Measurements from ENCODE around the gene BLOC1S6.

Gene BLOC1S6

GRCh38 chr15:45634432-45635190, 47.4 kb downstream of the BLOC1S6 start, which contains the start of gene SQOR:
SQOR (plus strand) TSS chr15:45635029; CDS start chr15:45658924, 23,895 bp downstream.
- Histone ChIP-seq H3K9ac (ENCODE audit: low read length) (peak within 1 kb of the TSS; percentile 95), H3K4me3 (ENCODE audit: low read length) (peak within 1 kb of the TSS; percentile 76), H3K27me3 (ENCODE audit: control insufficient read depth, insufficient read depth, low read length) (no peaks in the 10 kb centered on the region), H3K9me3 (ENCODE audit: control insufficient read depth, low read length) (no peaks in the 10 kb centered on the region), H3K4me1 (ENCODE audit: control insufficient read depth, insufficient read depth, low read length) (peaks cover 41% of the 10 kb centered on the region), H3K36me3 (ENCODE audit: control insufficient read depth, insufficient read depth, low read length) (no peaks in the 10 kb centered on the region)

- H3K4me3 ChIP-seq (ENCODE audit: low read length) = peak overlapping the region; percentile 76
- no peaks in the 10 kb centered on the region for H3K36me3 ChIP-seq (ENCODE audit: control insufficient read depth, insufficient read depth, low read length)
- no peaks in the 10 kb centered on the region for H3K9me3 ChIP-seq (ENCODE audit: control insufficient read depth, low read length)
- H3K27me3 ChIP-seq (ENCODE audit: control insufficient read depth, insufficient read depth, low read length) = no peaks in the 10 kb centered on the region
- peaks cover 45% of the 10 kb centered on the region for H3K4me1 ChIP-seq (ENCODE audit: control insufficient read depth, insufficient read depth, low read length)
- H3K9ac ChIP-seq (ENCODE audit: low read length) = peak overlapping the region; percentile 95
Measured at GRCh38 chr15:45635191-45635638, 48.0 kb downstream of the BLOC1S6 start.

DNA sequence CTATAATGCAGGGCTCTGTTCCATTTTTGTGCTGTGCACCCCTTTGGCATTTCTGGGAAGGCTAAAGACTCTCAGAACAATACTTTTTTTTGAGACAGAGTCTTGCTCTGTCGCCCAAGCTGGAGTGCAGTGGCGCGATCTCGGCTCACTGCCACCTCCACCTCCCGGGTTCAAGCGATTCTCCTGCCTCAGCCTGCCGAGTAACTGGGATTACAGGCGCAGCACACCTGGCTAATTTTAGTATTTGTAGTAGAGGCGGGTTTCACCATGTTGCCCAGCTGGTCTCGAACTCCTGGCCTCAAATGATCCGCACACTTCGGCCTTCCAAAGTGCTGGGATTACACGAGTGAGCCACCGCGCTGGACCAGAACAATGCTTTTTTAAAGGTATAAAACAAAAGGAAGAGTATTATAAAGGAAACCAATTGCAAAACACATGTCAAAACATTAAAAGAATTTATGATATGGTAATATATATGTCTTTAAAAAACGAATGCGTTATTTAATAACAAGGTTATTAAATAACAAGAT, 48.6 kb downstream of the BLOC1S6 start:
- Histone ChIP-seq H3K9me3 (ENCODE audit: control insufficient read depth, low read length) (no peaks in the 10 kb centered on the region), H3K36me3 (ENCODE audit: control insufficient read depth, insufficient read depth, low read length) (no peaks in the 10 kb centered on the region), H3K4me1 (ENCODE audit: control insufficient read depth, insufficient read depth, low read length) (peaks cover 51% of the 10 kb centered on the region), H3K27me3 (ENCODE audit: control insufficient read depth, insufficient read depth, low read length) (no peaks in the 10 kb centered on the region), H3K4me3 (ENCODE audit: low read length) (peak overlapping the region; percentile 76), H3K9ac (ENCODE audit: low read length) (peak overlapping the region; percentile 95)

DNA sequence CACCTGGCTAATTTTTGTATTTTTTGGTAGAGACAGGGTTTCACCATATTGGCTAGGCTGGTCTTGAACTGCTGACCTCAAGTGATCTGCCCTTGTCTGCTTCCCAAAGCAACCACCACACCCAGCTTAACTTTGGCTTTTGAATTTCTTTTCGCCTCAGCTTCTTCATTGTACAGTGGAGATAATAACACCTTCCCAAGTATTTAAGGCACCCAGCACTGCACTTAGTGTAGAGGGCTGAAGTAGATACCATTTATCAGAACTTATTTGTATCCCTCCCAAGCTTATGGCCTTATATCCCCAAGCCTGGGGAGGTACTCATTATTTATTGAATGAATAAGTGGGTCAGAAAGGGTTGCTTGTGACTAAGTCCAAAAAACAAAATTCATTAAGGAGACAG, 50.0 kb downstream of the BLOC1S6 start:
- peaks cover 50% of the 10 kb centered on the region for H3K4me1 ChIP-seq (ENCODE audit: control insufficient read depth, insufficient read depth, low read length)
- H3K9me3 ChIP-seq (ENCODE audit: control insufficient read depth, low read length) = no peaks in the 10 kb centered on the region
- peak overlapping the region; percentile 63 for H3K9ac ChIP-seq (ENCODE audit: low read length)
- no peak overlapping the region for H3K4me3 ChIP-seq (ENCODE audit: low read length)
- no peaks in the 10 kb centered on the region for H3K27me3 ChIP-seq (ENCODE audit: control insufficient read depth, insufficient read depth, low read length)
- no peaks in the 10 kb centered on the region for H3K36me3 ChIP-seq (ENCODE audit: control insufficient read depth, insufficient read depth, low read length)

- Histone ChIP-seq H3K9ac (ENCODE audit: low read length) (peak overlapping the region; percentile 63), H3K27me3 (ENCODE audit: control insufficient read depth, insufficient read depth, low read length) (no peaks in the 10 kb centered on the region), H3K36me3 (ENCODE audit: control insufficient read depth, insufficient read depth, low read length) (no peaks in the 10 kb centered on the region), H3K9me3 (ENCODE audit: control insufficient read depth, low read length) (no peaks in the 10 kb centered on the region), H3K4me3 (ENCODE audit: low read length) (no peak overlapping the region), H3K4me1 (ENCODE audit: control insufficient read depth, insufficient read depth, low read length) (peaks cover 55% of the 10 kb centered on the region)
Measured at GRCh38 chr15:45637552-45638033, 50.4 kb downstream of the BLOC1S6 start.

DNA sequence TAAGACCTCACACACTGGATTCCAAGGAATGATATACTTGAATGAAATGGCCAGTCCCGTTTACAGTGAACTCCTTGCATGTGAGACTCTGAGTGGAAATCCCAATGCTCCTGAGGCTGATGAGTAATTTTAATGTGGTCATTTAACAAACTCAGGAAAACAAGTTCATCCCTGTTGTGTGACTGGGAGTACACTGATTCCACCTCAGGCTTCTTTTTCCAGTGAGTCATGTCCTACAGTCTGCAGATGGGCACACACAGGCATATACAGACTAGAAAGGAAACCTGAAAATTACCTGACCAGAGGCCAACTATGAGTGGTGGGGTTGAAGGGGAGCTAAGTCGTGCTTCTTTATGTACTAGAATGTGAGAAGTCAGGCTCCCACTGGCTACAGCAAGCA, 53.4 kb downstream of the BLOC1S6 start:
- no peaks in the 10 kb centered on the region for H3K36me3 ChIP-seq (ENCODE audit: control insufficient read depth, insufficient read depth, low read length)
- no peaks in the 10 kb centered on the region for H3K9me3 ChIP-seq (ENCODE audit: control insufficient read depth, low read length)
- H3K9ac ChIP-seq (ENCODE audit: low read length) = no peak overlapping the region
- H3K4me3 ChIP-seq (ENCODE audit: low read length) = no peak overlapping the region
- H3K27me3 ChIP-seq (ENCODE audit: control insufficient read depth, insufficient read depth, low read length) = no peaks in the 10 kb centered on the region
- H3K4me1 ChIP-seq (ENCODE audit: control insufficient read depth, insufficient read depth, low read length) = peaks cover 76% of the 10 kb centered on the region

DNA sequence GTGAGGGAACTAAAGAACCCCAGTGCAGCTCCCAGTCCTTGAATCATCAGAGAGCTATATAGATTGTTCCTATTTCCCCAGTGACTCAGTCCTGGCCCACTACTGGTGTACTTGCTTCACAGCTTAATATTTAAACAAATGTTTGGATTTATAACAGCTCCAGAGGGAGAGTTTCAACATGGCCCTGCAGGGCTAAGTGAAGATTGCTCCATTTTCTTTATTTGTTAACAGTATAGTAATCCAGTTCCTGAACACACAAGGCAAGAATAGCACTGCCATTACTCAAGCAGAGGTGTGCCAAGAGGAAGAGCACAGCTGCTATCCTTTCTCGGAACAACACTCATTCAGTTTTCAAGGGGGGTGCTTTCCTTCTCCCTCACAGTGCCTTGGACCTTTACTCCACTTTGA, 54.2 kb downstream of the BLOC1S6 start:
- Histone ChIP-seq H3K4me3 (ENCODE audit: low read length) (no peak overlapping the region), H3K9ac (ENCODE audit: low read length) (no peak overlapping the region), H3K4me1 (ENCODE audit: control insufficient read depth, insufficient read depth, low read length) (peaks cover 83% of the 10 kb centered on the region)

DNA sequence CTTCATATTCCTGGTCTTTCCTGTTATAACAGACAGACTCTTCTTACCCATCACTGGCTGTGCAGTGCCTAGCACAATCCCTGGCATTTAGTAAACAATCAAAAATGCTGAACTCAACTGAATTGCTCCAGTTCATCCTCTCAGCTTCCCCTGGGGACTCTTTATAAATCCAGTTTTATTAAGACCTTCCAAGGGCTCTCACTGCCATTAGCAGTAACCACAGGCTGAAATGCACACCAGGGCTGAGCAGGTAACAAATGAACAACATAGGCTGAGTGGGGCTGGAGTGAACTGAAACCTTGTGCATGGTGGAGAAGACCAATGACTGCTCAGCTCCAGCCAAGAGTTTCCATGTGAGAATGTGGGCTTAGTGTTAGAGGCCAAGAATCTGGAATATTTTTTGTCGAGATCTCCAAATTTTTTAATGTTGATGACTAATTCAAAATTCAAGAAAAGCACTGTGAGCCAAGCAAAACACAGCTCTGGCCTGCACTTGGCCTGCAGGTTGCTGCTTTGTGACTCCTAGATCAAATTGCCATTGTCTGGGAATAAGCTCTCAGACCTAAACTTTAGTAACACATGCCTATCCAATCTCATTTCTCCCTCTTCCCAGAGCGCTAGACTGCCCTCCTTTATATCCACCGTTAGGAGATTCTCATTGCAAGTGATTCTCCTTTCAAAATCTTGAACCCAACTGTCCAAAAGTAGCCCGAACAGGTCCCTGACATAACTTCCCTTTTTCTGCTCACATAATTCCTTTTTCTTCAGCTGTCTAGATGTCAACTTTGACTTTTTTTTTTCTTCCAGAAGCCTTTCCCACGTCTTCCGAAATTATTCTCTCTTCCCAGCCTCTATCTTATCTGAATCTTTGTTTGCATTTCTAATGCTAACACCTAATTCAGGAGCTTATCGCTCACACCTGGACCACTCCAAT, 55.1 kb downstream of the BLOC1S6 start:
- Histone ChIP-seq H3K27me3 (ENCODE audit: control insufficient read depth, insufficient read depth, low read length) (no peaks in the 10 kb centered on the region), H3K9ac (ENCODE audit: low read length) (no peak overlapping the region), H3K9me3 (ENCODE audit: control insufficient read depth, low read length) (no peaks in the 10 kb centered on the region), H3K36me3 (ENCODE audit: control insufficient read depth, insufficient read depth, low read length) (no peaks in the 10 kb centered on the region), H3K4me3 (ENCODE audit: low read length) (no peak overlapping the region), H3K4me1 (ENCODE audit: control insufficient read depth, insufficient read depth, low read length) (peaks cover 77% of the 10 kb centered on the region)

More for the DNA sequence above, 54.2 kb downstream of the BLOC1S6 start:
- Histone ChIP-seq H3K9me3 (ENCODE audit: control insufficient read depth, low read length) (no peaks in the 10 kb centered on the region), H3K27me3 (ENCODE audit: control insufficient read depth, insufficient read depth, low read length) (no peaks in the 10 kb centered on the region), H3K36me3 (ENCODE audit: control insufficient read depth, insufficient read depth, low read length) (no peaks in the 10 kb centered on the region)

- Histone ChIP-seq H3K36me3 (ENCODE audit: control insufficient read depth, insufficient read depth, low read length) (no peaks in the 10 kb centered on the region), H3K27me3 (ENCODE audit: control insufficient read depth, insufficient read depth, low read length) (no peaks in the 10 kb centered on the region), H3K4me1 (ENCODE audit: control insufficient read depth, insufficient read depth, low read length) (peaks cover 67% of the 10 kb centered on the region), H3K9ac (ENCODE audit: low read length) (no peak overlapping the region), H3K4me3 (ENCODE audit: low read length) (no peak overlapping the region), H3K9me3 (ENCODE audit: control insufficient read depth, low read length) (no peaks in the 10 kb centered on the region)
Measured at GRCh38 chr15:45644437-45644836, 57.3 kb downstream of the BLOC1S6 start.

GRCh38 chr15:45645026-45645980, 58.1 kb downstream of the BLOC1S6 start:
- H3K9me3 ChIP-seq (ENCODE audit: control insufficient read depth, low read length) = no peaks in the 10 kb centered on the region
- H3K27me3 ChIP-seq (ENCODE audit: control insufficient read depth, insufficient read depth, low read length) = no peaks in the 10 kb centered on the region
- no peak overlapping the region for H3K4me3 ChIP-seq (ENCODE audit: low read length)
- H3K36me3 ChIP-seq (ENCODE audit: control insufficient read depth, insufficient read depth, low read length) = no peaks in the 10 kb centered on the region
- peaks cover 66% of the 10 kb centered on the region for H3K4me1 ChIP-seq (ENCODE audit: control insufficient read depth, insufficient read depth, low read length)
- H3K9ac ChIP-seq (ENCODE audit: low read length) = peak overlapping the region; percentile 17

- no peaks in the 10 kb centered on the region for H3K36me3 ChIP-seq (ENCODE audit: control insufficient read depth, insufficient read depth, low read length)
- no peak overlapping the region for H3K9ac ChIP-seq (ENCODE audit: low read length)
- H3K9me3 ChIP-seq (ENCODE audit: control insufficient read depth, low read length) = no peaks in the 10 kb centered on the region
- H3K4me1 ChIP-seq (ENCODE audit: control insufficient read depth, insufficient read depth, low read length) = peaks cover 60% of the 10 kb centered on the region
- H3K27me3 ChIP-seq (ENCODE audit: control insufficient read depth, insufficient read depth, low read length) = no peaks in the 10 kb centered on the region
- H3K4me3 ChIP-seq (ENCODE audit: low read length) = no peak overlapping the region
Measured at GRCh38 chr15:45646220-45646619, 59.0 kb downstream of the BLOC1S6 start.
